Measurements from ENCODE around the gene MAP3K4. TPM values are rescaled to one million over a fixed set of nuclear protein-coding genes. Genes with fewer than 3 reads are reported as not detected.

Gene MAP3K4
- total RNA-seq, 4 donors from 2014 or later, result 17.2 to 35.2 (median 23.7) TPM

GRCh38 chr6:160955508-160956295 lies 35.9 kb upstream of the MAP3K4 start:
- no peaks in the 10 kb centered on the region for H3K4me1 ChIP-seq
- no peak for DNase-seq
- H3K27ac ChIP-seq, result no peak overlapping the region
- no peak for TF ChIP-seq POLR2A (IDR thresholded peaks at IDR 0.05)
- no peak for TF ChIP-seq EP300 (IDR thresholded peaks at IDR 0.05; ENCODE audit: low read depth)
- H3K27me3 ChIP-seq, result peaks cover 7% of the 10 kb centered on the region
- no peaks in the 10 kb centered on the region for H3K36me3 ChIP-seq
- intact Hi-C loops (cut with DNase I; ENCODE audit: low total_unique reads) (no loop called here), in situ Hi-C loops (cut with MboI; ENCODE audit: low pct_ligation_motif_present in 1 of 4, low pct_unique_long_range_greater_than_20kb in 1 of 4, low sequenced_read_pairs in 3 of 4) (no loop called here)
- H3K4me3 ChIP-seq, result no peak overlapping the region
- WGBS, 2 donors (ENCODE audit: low coverage in 1 of 2), result 82 to 86% methylated on average over 3 to 13 of the region's 13 CpGs
- H3K9me3 ChIP-seq, result no peaks in the 10 kb centered on the region

GRCh38 chr6:160956300-160957035 lies 35.1 kb upstream of the MAP3K4 start:
- no peaks in the 10 kb centered on the region for H3K36me3 ChIP-seq
- H3K27me3 ChIP-seq, result peaks cover 7% of the 10 kb centered on the region
- H3K9me3 ChIP-seq, result no peaks in the 10 kb centered on the region
- in situ Hi-C loops (cut with MboI; ENCODE audit: low pct_ligation_motif_present in 1 of 4, low pct_unique_long_range_greater_than_20kb in 1 of 4, low sequenced_read_pairs in 3 of 4) (no loop called here), intact Hi-C loops (cut with DNase I; ENCODE audit: low total_unique reads) (no loop called here)
- 82 to 88% methylated on average over 7 to 8 of the region's 8 CpGs for WGBS, 2 donors (ENCODE audit: low coverage in 1 of 2)
- TF ChIP-seq POLR2A (IDR thresholded peaks at IDR 0.05) (no peak), POLR2AphosphoS5 (IDR thresholded peaks at IDR 0.05) (no peak), CTCF (IDR thresholded peaks at IDR 0.05) (no peak), EP300 (IDR thresholded peaks at IDR 0.05; ENCODE audit: low read depth) (no peak)
- H3K27ac ChIP-seq, result no peak overlapping the region
- no peak for DNase-seq
- H3K4me1 ChIP-seq, result no peaks in the 10 kb centered on the region
- no peak overlapping the region for H3K4me3 ChIP-seq

DNA sequence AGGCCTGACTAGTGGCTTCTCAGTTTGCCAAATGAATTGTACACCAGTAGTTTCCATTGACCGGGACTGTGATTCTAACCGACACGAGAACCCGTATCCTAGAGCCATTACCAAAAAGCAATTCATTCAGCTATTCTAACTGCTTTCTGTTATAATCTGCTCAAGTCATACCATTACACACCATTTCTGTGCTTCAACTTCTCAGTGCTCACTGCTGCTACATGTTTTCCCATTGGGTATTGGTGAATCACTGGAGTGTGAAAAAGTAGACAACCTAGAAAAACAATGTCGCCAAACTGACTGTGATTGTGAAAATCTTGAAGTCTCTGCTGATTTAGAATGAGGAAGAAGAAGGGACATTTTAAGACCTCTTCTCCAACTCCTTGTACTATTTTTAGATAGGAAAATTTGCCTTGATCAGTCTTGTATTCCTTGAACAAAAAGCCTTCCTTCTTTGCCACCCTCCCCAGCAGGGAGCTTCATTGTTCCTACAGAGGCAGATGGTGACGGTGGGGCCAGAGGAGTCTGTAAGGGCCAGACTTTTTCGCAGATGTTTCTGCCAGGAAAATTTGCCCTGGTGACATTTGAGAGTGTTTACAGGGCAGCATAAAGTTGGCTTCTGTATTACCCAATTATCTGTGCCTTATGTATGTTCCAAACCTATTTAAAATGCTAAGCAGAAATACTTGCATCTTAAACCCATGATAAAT lies 31.7 kb upstream of the MAP3K4 start:
- 84 to 87% methylated on average over 4 to 7 of the region's 7 CpGs for WGBS, 2 donors (ENCODE audit: low coverage in 1 of 2)
- intact Hi-C loops (cut with DNase I; ENCODE audit: low total_unique reads), result no loop called here
- no peak overlapping the region for H3K4me3 ChIP-seq

DNA sequence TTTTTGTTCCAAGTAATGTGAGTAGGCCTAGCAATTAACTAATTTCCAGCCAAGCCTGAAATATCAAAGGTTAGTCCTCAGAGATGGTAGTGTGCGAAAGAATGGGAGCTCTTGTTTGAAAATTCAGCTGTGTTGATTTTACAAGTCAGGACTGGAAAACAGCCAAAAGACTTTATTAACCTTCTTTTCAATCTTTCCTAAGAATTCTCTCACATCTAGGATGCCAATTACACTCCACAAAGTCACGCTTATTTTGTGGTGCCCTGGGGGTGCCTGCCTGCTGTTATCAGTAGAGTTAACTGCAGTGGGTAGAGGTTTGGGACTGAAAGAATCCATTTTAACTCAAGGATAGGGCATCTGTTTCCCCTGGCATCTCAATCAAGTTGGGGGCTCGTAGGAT lies 30.7 kb upstream of the MAP3K4 start:
- in situ Hi-C loops (cut with MboI; ENCODE audit: low pct_ligation_motif_present in 1 of 4, low pct_unique_long_range_greater_than_20kb in 1 of 4, low sequenced_read_pairs in 3 of 4), result no loop called here
- no peak for TF ChIP-seq EP300 (IDR thresholded peaks at IDR 0.05; ENCODE audit: low read depth)
- TF ChIP-seq POLR2AphosphoS5 (IDR thresholded peaks at IDR 0.05), result no peak
- TF ChIP-seq CTCF (IDR thresholded peaks at IDR 0.05), result no peak
- no peak for TF ChIP-seq POLR2A (IDR thresholded peaks at IDR 0.05)

More for the DNA sequence above, 31.7 kb upstream of the MAP3K4 start:
- no peak for TF ChIP-seq EP300 (IDR thresholded peaks at IDR 0.05; ENCODE audit: low read depth)
- no peak for TF ChIP-seq CTCF (IDR thresholded peaks at IDR 0.05)
- no peak for TF ChIP-seq POLR2AphosphoS5 (IDR thresholded peaks at IDR 0.05)
- no peak for TF ChIP-seq POLR2A (IDR thresholded peaks at IDR 0.05)
- in situ Hi-C loops (cut with MboI; ENCODE audit: low pct_ligation_motif_present in 1 of 4, low pct_unique_long_range_greater_than_20kb in 1 of 4, low sequenced_read_pairs in 3 of 4), result no loop called here
- Histone ChIP-seq H3K27ac (no peak overlapping the region), H3K9me3 (no peaks in the 10 kb centered on the region), H3K27me3 (peaks cover 7% of the 10 kb centered on the region), H3K36me3 (no peaks in the 10 kb centered on the region), H3K4me1 (no peaks in the 10 kb centered on the region)
- DNase-seq, result no peak

More for the DNA sequence above, 30.7 kb upstream of the MAP3K4 start:
- DNase-seq, result no peak
- WGBS, 2 donors (ENCODE audit: low coverage in 1 of 2), result 42 to 43% methylated on average over 2 to 3 of the region's 3 CpGs
- Histone ChIP-seq H3K36me3 (no peaks in the 10 kb centered on the region), H3K9me3 (no peaks in the 10 kb centered on the region), H3K27me3 (peaks cover 4% of the 10 kb centered on the region), H3K4me1 (no peaks in the 10 kb centered on the region), H3K27ac (no peak overlapping the region), H3K4me3 (no peak overlapping the region)
- intact Hi-C loops (cut with DNase I; ENCODE audit: low total_unique reads), result no loop called here
